Measurements from ENCODE around the gene SKIC8.
"Not testable (repeated sequence)": the region's sequence is repeated elsewhere in the genome, so short reads cannot be mapped to it uniquely, and the experiment has no call there.

Gene SKIC8

GRCh38 chr15:78264304-78265136 lies 34.9 kb downstream of the SKIC8 start, which contains the start of gene DNAJA4:
DNAJA4 (plus strand) TSS chr15:78264562; CDS start chr15:78264764, 202 bp downstream.
- H3K4me3 ChIP-seq (ENCODE audit: low read length) = peak within 1 kb of the TSS; percentile 63; the same call in 1 of the 2 replicates
- TF ChIP-seq ZNF274 (IDR thresholded peaks at IDR 0.05; ENCODE audit: low read depth, low read length) = no peak

GRCh38 chr15:78263907-78264303 lies 35.5 kb downstream of the SKIC8 start:
- peak overlapping the region; percentile 47; the same call in 1 of the 2 replicates for H3K4me3 ChIP-seq (ENCODE audit: low read length)
- no peak for TF ChIP-seq ZNF274 (IDR thresholded peaks at IDR 0.05; ENCODE audit: low read depth, low read length)

GRCh38 chr15:78263351-78263781 lies 36.0 kb downstream of the SKIC8 start:
- H3K4me3 ChIP-seq (ENCODE audit: low read length) = no peak overlapping the region
- TF ChIP-seq ZNF274 (IDR thresholded peaks at IDR 0.05; ENCODE audit: low read depth, low read length) = no peak

- H3K4me3 ChIP-seq (ENCODE audit: low read length) = no peak overlapping the region
- no peak for TF ChIP-seq ZNF274 (IDR thresholded peaks at IDR 0.05; ENCODE audit: low read depth, low read length)
Measured at GRCh38 chr15:78261062-78261461, 38.3 kb downstream of the SKIC8 start.

GRCh38 chr15:78260489-78260888 lies 38.9 kb downstream of the SKIC8 start:
- H3K4me3 ChIP-seq (ENCODE audit: low read length) = no peak overlapping the region
- TF ChIP-seq ZNF274 (IDR thresholded peaks at IDR 0.05; ENCODE audit: low read depth, low read length) = no peak

GRCh38 chr15:78259232-78259631 lies 40.2 kb downstream of the SKIC8 start:
- no peak for TF ChIP-seq ZNF274 (IDR thresholded peaks at IDR 0.05; ENCODE audit: low read depth, low read length)
- H3K4me3 ChIP-seq (ENCODE audit: low read length) = no peak overlapping the region

GRCh38 chr15:78257681-78258080 lies 41.7 kb downstream of the SKIC8 start:
- TF ChIP-seq ZNF274 (IDR thresholded peaks at IDR 0.05; ENCODE audit: low read depth, low read length) = no peak
- no peak overlapping the region for H3K4me3 ChIP-seq (ENCODE audit: low read length)

GRCh38 chr15:78256044-78256437 lies 43.4 kb downstream of the SKIC8 start:
- no peak overlapping the region for H3K4me3 ChIP-seq (ENCODE audit: low read length)
- no peak for TF ChIP-seq ZNF274 (IDR thresholded peaks at IDR 0.05; ENCODE audit: low read depth, low read length)

- TF ChIP-seq ZNF274 (IDR thresholded peaks at IDR 0.05; ENCODE audit: low read depth, low read length) = no peak
- H3K4me3 ChIP-seq (ENCODE audit: low read length) = no peak overlapping the region
Measured at GRCh38 chr15:78255421-78256043, 43.9 kb downstream of the SKIC8 start.

- TF ChIP-seq ZNF274 (IDR thresholded peaks at IDR 0.05; ENCODE audit: low read depth, low read length) = no peak
- no peak overlapping the region for H3K4me3 ChIP-seq (ENCODE audit: low read length)
Measured at GRCh38 chr15:78251136-78251535, 48.3 kb downstream of the SKIC8 start.

- TF ChIP-seq ZNF274 (IDR thresholded peaks at IDR 0.05; ENCODE audit: low read depth, low read length) = no peak
Measured at GRCh38 chr15:78249131-78249530, 50.3 kb downstream of the SKIC8 start.

GRCh38 chr15:78247911-78248310 lies 51.5 kb downstream of the SKIC8 start:
- H3K4me3 ChIP-seq (ENCODE audit: low read length) = no peak overlapping the region
- TF ChIP-seq ZNF274 (IDR thresholded peaks at IDR 0.05; ENCODE audit: low read depth, low read length) = no peak

More at GRCh38 chr15:78249131-78249530, 50.3 kb downstream of the SKIC8 start:
- no peak overlapping the region for H3K4me3 ChIP-seq (ENCODE audit: low read length)

GRCh38 chr15:78245976-78246620 lies 53.3 kb downstream of the SKIC8 start:
- not testable (repeated sequence) for H3K4me3 ChIP-seq (ENCODE audit: low read length)

GRCh38 chr15:78245392-78245791 lies 54.0 kb downstream of the SKIC8 start:
- H3K4me3 ChIP-seq (ENCODE audit: low read length) = not testable (repeated sequence)

- TF ChIP-seq ZNF274 (IDR thresholded peaks at IDR 0.05; ENCODE audit: low read depth, low read length) = no peak
Measured at GRCh38 chr15:78244893-78245292, 54.5 kb downstream of the SKIC8 start.

More at GRCh38 chr15:78244893-78245292, 54.5 kb downstream of the SKIC8 start:
- no peak overlapping the region for H3K4me3 ChIP-seq (ENCODE audit: low read length)
